GM18507 (cell line): ENCODE results near the gene DNAJC11.
"Not testable (repeated sequence)": the region's sequence is repeated elsewhere in the genome, so short reads cannot be mapped to it uniquely, and the experiment has no call there.

Experiments
- DNase-seq: peaks from one replicate; pipeline ENCODE4 v3.0.0; 2011; ENCODE audit warnings: low read depth; ENCODE audit not compliant: insufficient read length; ENCODE audit errors: extremely low spot score
- FAIRE-seq: peaks from 2 replicates; lab custom pipeline; 2011; peaks lifted over from hg19 to GRCh38; lab: Jason Lieb, UNC

Gene DNAJC11, protein sequence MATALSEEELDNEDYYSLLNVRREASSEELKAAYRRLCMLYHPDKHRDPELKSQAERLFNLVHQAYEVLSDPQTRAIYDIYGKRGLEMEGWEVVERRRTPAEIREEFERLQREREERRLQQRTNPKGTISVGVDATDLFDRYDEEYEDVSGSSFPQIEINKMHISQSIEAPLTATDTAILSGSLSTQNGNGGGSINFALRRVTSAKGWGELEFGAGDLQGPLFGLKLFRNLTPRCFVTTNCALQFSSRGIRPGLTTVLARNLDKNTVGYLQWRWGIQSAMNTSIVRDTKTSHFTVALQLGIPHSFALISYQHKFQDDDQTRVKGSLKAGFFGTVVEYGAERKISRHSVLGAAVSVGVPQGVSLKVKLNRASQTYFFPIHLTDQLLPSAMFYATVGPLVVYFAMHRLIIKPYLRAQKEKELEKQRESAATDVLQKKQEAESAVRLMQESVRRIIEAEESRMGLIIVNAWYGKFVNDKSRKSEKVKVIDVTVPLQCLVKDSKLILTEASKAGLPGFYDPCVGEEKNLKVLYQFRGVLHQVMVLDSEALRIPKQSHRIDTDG

DNA sequence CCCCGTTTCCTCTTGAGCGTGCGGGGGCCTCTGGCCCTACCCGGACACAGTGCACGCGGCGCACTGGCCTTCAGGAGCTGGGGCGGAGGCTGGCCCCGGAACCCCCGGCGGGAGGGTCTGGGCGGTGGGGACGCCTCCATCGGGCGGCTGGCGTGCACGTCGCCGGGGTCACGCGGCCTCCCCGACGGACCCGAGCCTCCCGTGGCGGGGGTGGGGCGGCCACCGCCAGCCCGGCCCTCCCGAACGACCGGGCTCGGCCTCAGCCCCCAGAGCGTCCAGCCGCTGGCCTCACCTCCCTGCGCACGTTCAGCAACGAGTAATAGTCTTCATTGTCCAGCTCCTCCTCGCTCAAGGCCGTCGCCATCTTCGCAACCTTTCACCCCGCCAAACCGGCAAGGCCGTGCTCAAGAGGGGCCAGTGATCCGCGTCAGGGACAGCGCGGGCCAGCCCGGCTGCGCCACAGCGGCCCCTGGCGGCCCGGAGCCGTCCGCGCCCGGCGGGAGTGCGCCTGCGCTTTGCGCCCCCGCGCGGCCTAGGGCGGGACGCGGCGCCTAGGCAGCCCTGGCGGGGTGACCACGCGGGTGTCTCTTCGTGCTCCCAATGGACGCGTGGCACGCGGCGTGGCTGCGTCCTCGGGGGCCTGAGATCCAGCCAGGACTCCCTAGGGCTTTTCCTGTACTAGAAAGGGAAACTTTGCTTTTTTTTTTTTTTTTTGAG, at the start of gene DNAJC11:
Gene DNAJC11 (minus strand): TSS at position 380 of the 717 bp plus-strand sequence. CDS start 16 bp downstream, at position 364.
- FAIRE-seq = peak; percentile 91
- DNase-seq = peak; percentile 96

DNA sequence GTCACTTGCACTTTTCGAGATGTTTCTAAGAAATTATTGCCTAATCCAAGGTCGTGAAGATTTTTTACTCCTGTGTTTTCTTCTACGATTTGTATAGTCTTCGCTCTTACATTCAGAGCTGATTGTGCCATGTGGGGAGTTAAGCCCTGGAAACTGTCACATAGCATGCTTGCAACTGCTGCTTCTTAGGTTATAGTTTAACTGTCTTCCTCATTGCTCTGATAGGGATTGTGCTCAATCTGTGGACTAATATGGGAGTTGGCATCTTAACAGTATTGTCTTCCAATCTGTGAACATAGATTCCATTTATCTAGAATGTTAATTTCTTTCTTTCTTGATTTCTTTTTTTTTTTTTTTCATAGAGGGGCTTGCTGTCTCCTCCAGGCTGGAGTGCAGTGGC, 48.9 kb upstream of the DNAJC11 start:
- FAIRE-seq (no peak), DNase-seq (no peak)

DNA sequence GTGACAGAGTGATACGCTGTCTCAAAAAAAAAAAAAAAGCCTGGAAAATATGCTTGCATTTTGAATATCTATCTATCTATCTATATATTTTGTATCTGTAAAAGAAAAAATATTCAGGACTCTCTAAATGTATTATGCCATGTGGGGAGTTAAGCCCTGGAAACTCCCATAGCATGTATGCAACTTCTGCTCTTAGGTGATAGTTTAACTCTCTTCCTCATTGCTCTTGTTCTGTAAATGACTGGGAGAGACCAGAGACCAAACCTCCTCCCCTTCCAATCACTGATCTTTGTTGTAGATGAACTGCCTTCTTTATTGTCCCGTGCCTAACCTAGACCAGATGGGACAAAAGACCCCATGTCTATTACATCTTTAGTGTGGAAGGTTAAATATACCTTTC, 46.1 kb upstream of the DNAJC11 start:
- DNase-seq (no peak), FAIRE-seq (no peak)

DNA sequence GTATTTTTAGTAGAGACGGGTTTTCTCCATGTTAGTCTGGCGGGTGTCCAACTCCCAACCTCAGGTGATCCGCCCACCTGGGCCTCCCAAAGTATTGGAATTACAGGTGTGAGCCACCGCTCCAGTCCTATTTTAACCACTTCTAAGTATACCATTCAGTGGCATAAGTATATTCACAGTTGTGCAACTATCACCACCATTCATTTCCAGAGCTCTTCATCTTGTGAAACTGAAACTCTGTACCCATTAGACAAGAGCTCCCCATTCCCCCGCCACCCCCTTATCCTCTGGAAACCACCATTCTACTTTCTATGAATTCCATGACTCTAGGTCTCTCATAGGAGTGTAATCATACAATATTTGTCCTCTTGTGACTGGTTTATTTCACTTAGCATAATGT, 43.5 kb upstream of the DNAJC11 start:
- peak; percentile 66 for FAIRE-seq

DNA sequence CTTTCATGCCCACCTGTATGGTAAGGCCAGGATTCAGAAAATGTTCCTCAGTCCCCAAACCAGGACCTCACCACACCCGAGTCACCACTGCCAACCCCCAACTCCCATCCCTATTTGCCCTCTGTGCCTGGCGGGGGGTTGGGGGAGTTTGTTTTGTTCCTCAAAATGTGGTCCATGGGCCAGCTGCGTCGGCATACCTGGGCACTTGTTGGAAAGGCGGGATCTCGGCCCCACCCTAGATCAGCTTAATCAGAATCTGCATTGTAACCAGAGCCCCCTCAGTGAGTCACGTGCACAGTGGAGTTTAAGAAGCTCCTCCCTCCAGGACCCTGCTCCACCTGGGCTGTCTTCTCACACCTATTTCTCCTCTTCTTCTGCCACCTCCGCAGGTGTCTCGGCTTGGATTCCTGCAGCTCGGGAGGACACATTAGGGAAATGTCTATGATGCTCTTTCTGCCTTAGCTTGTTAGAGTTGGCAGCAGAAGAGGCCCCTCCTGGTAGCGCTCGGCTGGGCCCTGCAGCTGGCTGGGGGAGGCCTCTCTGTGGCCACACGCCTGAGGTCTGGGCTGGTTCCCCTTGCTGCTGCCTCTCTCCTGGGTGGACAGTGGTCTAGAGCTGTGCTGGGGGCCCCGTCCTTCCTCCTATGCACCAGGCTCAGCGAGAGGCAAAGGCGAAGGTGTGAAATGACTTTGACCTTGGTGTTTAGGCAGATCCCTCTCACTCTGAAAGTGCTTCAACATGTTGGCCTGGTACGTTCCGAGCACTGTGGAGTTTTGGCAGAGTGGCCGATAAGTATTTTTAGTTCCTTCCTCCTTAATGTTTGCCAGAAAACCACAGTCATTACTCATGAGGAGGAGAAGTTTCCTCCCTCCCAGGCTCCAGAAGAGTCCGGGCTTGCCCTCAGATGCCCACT, 41.8 kb upstream of the DNAJC11 start:
- peak; percentile 9 for DNase-seq
- peak; percentile 76 for FAIRE-seq

More for the DNA sequence above, 43.5 kb upstream of the DNAJC11 start:
- no peak for DNase-seq

DNA sequence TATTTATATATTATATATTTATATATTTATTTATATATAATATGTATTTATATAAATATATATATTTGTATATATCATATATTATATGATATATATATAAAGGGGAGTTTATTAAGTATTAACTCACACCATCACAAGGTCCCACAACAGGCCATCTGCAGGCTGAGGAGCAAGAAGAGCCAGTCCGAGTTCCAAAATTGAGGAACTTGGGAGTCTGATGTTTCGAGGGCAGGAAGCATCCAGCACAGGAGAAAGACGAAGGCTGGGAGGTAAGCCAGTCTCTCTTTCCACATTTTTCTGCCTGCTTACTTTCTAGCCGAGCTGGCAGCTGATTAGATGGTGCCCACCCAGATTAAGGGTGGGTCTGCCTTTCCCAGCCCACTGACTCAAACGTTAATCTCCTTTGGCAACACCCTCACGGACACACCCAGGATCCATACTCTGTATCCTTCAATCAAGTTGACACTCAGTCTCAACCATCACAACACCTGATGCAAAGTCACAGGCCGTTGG, 41.1 kb upstream of the DNAJC11 start:
- not testable (repeated sequence) for FAIRE-seq, DNase-seq

DNA sequence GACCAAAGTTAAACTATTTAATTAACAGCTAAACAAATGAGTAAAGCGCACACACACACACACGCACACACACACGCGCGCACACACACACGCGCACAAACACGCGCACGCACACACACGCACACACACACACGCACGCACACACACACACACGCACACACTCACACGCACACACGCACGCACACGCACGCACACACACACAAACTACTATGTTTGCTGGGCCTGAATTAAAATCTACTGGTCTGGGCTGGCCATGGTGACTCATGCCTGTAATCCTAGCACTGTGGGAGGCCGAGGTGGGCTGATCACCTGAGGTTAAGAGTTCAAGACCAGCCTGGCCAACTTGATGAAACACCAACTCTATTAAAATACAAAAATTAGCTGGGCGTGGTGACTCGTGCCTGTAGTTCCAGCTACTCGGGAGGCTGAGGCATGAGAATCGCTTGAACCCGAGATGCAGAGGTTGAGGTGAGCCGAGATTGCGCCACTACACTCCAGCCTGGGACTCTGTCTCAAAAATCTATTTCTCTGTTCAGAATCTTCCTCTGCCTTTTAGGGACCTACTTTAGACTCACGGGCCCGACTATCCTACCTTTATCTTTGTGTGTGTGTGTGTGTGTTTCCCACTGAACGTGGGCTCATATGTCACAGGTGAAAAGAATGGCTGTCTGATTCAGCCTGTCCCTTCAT, 37.5 kb upstream of the DNAJC11 start:
- FAIRE-seq = no peak

DNA sequence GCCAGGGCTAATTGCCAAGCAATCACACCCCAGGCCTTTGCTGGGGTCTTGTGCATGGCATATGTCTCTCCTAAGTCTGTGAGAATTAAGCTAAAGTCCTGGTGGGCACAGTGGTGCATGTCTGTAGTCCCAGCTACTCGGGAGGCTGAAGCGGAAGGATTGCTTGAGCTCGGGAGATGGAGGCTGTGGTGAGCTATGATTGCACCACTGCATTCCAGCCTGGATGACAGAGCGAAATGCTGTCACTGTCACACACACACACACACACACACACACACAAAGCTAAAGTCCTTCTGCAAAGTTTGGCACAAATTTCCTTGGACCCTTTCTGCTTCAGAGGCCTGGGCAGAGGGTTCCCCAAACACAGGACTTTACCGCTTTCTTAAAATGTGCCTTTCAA, 31.3 kb upstream of the DNAJC11 start:
- no peak for FAIRE-seq

More for the DNA sequence above, 37.5 kb upstream of the DNAJC11 start:
- no peak for DNase-seq

DNA sequence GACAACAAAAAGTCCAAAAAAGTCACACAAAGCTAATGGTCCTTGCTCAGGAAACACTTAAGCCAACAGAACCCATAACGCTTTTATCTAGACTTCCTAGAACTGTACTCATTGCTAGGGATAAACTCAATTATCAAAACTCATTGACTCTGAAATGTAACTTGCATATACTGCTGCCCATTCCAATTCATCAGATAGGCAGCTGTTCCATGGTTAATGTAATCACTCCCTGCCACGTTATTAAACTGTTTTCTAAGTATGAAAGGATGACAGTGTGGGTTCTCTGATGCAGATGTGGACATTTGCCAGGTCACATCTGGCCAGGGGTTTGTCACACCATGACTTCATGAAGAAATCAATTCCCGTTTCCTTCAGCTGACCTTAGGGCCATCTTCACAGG, 30.3 kb upstream of the DNAJC11 start:
- DNase-seq = no peak
- FAIRE-seq = no peak

More for the DNA sequence above, 31.3 kb upstream of the DNAJC11 start:
- no peak for DNase-seq

DNA sequence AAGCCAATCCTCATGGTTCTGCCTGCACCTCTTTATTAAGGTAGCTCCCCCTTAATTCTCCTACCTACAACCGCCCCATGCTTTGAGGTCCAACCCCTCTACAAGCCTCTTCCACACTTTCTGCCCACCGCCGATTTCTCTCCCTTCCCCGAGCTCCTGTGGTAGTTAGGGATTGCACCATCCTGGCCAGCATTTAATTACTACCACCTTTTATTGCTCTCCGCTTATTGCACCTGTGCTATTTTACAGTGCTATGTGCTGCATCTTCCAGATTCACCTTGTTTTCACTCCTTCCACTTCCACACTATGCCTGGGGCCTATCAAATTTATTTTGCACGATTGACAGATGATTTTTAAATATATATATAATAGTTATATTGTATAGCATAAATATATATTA, 29.3 kb upstream of the DNAJC11 start:
- DNase-seq (no peak), FAIRE-seq (no peak)

DNA sequence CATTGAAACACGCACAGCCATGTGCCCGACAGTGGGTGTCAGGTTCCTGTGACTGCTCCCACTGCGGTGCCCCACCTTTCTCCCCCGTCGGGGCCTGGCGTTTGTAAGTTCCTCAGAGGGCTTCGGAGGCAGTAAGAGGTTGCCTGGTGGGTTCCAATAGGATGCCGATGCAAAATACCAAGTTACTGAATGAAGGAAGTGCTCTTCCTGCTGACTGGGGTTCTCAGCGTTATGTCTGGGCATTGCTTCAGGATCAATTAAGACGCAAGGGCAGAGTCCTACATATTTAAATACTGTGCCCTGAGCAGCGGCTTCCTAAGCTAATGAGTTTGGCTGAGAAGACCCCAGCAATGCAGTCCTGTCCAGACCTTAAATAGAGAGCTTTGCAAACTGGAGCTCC, 28.9 kb upstream of the DNAJC11 start:
- no peak for DNase-seq
- no peak for FAIRE-seq

DNA sequence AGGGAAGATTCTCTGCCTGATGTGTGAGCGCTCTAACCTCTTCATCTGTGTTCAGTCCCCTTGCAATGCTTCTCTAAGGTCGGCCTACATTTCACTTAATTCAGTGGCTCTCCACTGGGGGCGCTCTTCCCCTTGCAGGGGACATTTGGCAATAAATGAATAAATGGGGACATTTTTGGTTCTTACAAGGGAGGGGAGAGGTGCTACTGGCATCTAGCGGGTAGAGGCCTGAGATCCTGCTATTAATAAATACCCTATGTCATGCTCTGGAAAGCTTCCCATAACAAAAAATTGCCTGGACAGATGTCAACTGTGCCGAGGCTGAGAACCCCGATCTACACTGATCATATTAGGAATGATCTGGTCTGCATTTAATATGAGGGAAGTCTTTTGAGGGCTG, 25.9 kb upstream of the DNAJC11 start:
- FAIRE-seq = peak; percentile 78

DNA sequence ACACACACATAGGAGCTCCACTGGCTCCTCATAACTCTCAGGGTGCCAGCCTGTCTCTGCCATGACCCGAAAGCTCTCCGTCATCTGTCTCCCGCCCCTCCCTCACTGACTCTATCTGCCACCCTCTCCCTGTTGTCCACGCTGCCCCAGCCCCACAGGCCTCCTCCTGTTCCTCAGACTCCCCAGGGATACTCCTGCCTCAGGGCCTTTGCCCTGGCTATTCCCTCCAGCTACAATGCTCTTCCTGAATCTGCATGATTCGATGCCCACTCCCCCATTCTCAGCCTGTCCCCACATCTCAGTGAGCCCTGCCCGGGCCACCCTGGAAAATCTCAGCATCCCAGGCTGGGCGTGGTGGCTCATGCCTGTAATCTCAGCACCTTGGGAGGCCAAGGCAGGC, 24.6 kb upstream of the DNAJC11 start:
- FAIRE-seq = no peak
- no peak for DNase-seq

More for the DNA sequence above, 25.9 kb upstream of the DNAJC11 start:
- peak; percentile 48 for DNase-seq

DNA sequence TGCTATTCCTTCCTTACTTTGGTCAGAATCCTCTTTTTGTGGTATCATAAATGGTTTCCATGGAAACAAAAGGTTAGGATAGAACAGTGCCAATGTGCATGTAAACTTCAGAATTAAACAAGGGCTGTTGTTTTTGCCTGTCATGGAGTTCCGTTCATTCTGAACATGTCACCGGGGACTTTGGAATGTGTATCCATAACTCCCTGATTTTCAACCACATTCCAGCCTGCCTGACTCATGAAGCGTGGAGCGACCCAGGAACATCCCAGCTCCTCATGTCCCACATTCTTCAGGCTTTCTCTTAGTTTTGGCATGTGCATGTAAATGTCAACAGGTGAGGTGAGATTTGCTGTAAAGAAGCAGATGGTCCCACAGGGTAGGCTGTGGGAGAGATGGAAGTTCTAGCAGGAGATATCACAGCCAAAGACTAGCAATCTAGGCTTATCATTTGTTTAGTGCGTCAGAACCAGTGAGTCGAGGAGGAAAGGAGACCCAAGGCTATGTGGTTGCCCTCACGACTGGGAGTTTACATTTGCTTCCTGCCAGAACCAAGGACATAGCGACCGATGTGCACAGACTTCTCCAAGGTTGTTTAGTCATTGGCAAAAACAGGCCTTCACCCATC, 23.0 kb upstream of the DNAJC11 start:
- DNase-seq = no peak
- FAIRE-seq = no peak

DNA sequence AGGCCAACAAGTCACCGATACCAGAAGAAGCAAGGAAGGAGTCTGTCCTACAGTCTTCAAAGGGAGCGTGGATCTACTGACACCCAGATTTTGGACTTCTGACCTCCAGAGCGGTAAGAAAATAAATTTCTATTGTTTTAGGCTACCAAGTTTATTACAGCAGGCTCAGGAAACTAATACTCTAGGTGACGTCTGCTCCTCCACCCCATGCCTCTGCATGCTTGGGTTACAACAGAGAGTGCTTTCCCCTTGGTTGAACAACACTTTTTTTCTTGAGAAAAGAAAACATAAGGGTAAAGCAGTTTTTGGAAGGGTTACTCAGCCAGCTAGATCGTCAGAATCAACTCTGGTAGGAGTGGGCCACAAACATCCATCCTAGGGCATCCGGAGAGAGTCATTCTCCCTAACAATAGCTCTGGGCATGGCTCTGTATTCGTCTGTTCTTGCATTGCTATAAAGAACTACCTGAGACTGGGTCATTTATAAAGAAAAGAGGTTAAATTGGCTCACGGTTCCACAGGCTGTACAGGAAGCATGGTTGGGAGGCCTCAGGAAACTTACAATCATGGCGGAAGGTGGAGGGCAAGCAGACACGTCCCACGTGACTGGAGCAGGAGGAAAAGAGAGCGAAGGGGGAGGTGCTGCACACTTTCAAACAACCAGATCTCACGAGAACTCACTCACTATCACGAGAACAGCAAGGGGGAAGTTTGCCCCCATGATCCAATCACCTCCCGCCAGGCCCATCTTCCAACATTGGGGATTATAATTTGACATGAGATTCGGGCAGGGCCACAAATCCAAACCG, 22.2 kb upstream of the DNAJC11 start:
- DNase-seq (no peak), FAIRE-seq (no peak)

DNA sequence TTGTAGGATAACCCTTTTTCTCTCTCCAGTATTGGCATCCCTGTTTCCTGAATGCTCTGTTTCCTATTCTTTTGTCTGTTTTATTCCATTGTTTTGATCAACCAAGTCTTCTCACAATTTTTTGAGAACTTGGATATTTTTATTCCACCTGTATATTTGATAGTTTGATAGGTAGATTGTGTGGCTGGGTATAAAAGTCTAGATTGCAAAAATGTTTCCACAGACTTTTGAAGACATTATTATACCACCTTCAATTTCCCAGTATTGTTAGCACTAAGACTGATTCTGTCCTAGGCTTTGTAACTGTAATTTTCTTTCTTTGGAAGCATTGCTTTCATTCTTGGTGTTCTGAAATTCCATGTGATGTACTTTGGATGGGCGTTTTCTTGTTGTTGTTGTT, 9.6 kb upstream of the DNAJC11 start:
- no peak for FAIRE-seq
- no peak for DNase-seq

DNA sequence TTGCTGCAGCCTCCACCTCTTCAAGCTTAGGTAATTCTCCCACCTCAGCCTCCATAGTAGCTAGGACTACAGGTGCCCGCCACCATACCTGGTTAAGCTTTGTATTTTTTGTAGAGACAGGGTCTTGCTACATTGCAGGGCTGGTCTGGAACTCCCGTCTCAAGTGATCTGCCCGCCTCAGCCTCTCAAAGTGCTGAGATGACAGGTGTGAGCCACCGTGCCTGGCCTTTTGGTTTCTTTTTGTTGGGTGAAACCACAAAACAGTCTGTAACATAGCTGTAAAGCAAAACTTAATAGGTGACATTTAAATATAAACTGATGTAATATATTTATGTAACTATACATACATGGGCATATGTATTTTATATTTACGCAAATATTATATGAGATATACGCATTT, 3.1 kb upstream of the DNAJC11 start:
- DNase-seq (no peak), FAIRE-seq (no peak)

DNA sequence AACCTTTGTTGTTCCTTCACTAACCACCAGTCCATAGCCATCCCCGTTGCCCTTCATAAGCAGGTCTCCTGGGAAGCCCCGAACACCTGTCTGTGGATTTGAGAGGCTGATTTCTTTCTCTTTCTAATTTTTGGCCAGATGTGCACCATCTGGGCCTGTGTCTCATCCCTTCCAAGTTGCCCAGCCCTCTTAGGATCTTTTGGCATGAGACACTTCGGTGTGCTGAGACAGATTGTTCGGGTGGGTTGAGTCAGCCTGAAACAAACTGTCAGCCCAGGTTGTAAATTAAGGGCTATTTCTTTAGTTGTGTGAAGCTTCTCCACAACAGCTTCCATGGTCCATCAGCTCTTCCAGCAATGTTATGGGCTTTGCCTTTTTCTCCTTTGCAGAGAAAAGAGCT, 1.4 kb upstream of the DNAJC11 start:
- no peak for DNase-seq
- FAIRE-seq = no peak
